Suprapubic skin (tissue), 3 donors: ENCODE data around the gene PMEPA1.

Experiments used
- POLR2AphosphoS5 ChIP-seq, 3 donors: sonication (generic); formaldehyde crosslinking; IDR thresholded peaks; one replicate each; pipeline ENCODE4 v1.6.1; 2017; ENCODE audit warnings: antibody characterized with exemption in 3 of 3
- TF ChIP-seq, protein P1 (sequence below), 2 donors: fragments of 200-600 bp in 1 of 2; fragments of 450-650 bp in 1 of 2; sonication (generic) in 1 of 2; IDR thresholded peaks; one replicate each; pipeline ENCODE4 v1.5.1; 2016 to 2019; ENCODE audit warnings: antibody characterized with exemption in 2 of 2, mild to moderate bottlenecking in 1 of 2, moderate library complexity in 1 of 2

DNA sequence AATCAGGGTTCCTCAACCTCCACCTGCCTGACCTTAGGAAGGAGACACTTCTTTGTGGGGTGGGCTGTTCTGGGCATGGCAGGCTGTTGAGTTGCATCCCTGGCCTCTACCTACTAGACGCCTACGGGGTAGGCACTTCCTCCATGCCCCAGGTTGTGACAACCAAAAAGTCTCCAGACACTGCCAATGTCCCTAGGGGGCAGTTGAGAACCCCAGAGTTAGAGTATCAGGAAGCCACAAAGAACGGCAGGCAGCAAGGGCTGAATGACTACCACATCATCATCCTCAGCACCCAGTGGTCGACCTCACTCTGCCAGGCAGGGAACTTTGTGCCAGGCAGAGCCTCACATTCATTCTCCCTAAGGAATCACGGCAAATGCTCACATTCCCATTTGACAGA, 21.5 kb downstream of the PMEPA1 start:
- TF ChIP-seq, protein P1, sequence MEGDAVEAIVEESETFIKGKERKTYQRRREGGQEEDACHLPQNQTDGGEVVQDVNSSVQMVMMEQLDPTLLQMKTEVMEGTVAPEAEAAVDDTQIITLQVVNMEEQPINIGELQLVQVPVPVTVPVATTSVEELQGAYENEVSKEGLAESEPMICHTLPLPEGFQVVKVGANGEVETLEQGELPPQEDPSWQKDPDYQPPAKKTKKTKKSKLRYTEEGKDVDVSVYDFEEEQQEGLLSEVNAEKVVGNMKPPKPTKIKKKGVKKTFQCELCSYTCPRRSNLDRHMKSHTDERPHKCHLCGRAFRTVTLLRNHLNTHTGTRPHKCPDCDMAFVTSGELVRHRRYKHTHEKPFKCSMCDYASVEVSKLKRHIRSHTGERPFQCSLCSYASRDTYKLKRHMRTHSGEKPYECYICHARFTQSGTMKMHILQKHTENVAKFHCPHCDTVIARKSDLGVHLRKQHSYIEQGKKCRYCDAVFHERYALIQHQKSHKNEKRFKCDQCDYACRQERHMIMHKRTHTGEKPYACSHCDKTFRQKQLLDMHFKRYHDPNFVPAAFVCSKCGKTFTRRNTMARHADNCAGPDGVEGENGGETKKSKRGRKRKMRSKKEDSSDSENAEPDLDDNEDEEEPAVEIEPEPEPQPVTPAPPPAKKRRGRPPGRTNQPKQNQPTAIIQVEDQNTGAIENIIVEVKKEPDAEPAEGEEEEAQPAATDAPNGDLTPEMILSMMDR (IDR thresholded peaks at IDR 0.05): no peak
- no peak for TF ChIP-seq POLR2AphosphoS5 (IDR thresholded peaks at IDR 0.05)
